ENCODE data around the gene CCDC88C. TPM values are rescaled to one million over a fixed set of nuclear protein-coding genes. Genes with fewer than 3 reads are reported as not detected.
A peak's percentile ranks its signal among the peaks of the same experiment; 100 is the strongest.

The CCDC88C gene
- total and polyA plus RNA-seq, 12 donors, result 1.5 to 6.5 (median 3.4) TPM

- TF ChIP-seq POLR2A (IDR thresholded peaks at IDR 0.05) (no peak), CTCF (IDR thresholded peaks at IDR 0.05) (no peak)
- WGBS, 4 donors, result 70 to 85% (median 78%) methylated on average over 1 of the region's 1 CpG
Observed at GRCh38 chr14:91256661-91257060, 161.0 kb downstream of the CCDC88C start.

GRCh38 chr14:91255026-91255695, 162.5 kb downstream of the CCDC88C start:
- Histone ChIP-seq H3K27me3 (no peaks in the 10 kb centered on the region), H3K9me3 (replicated peaks in 1 of 3) (no peaks in the 10 kb centered on the region), H3K4me1 (replicated peaks in 1 of 2) (peaks cover 6 to 21% of the 10 kb centered on the region in 2 donors), H3K27ac (no peak overlapping the region), H3K4me3 (no peak overlapping the region), H3K36me3 (replicated peaks in 1 of 2) (no peaks in the 10 kb centered on the region)
- no peak for TF ChIP-seq CTCF (IDR thresholded peaks at IDR 0.05)
- TF ChIP-seq POLR2A (IDR thresholded peaks at IDR 0.05), result no peak
- intact Hi-C loops (cut with DNase I), result no loop called here
- no peak for DNase-seq
- 78 to 86% (median 82%) methylated on average over 9 of the region's 9 CpGs for WGBS, 4 donors

More at GRCh38 chr14:91256661-91257060, 161.0 kb downstream of the CCDC88C start:
- H3K4me1 ChIP-seq (replicated peaks in 1 of 2), result peaks cover 6 to 18% of the 10 kb centered on the region in 2 donors
- H3K27me3 ChIP-seq, result no peaks in the 10 kb centered on the region
- no peak overlapping the region for H3K27ac ChIP-seq
- no peak overlapping the region for H3K4me3 ChIP-seq
- no peak for DNase-seq
- no peaks in the 10 kb centered on the region for H3K9me3 ChIP-seq (replicated peaks in 1 of 3)
- intact Hi-C loops (cut with DNase I), result no loop called here
- H3K36me3 ChIP-seq (replicated peaks in 1 of 2), result no peaks in the 10 kb centered on the region

- intact Hi-C loops (cut with DNase I), result no loop called here
- peaks cover 6 to 24% of the 10 kb centered on the region in 2 donors for H3K4me1 ChIP-seq (replicated peaks in 1 of 2)
- WGBS, 4 donors, result 73 to 81% (median 76%) methylated on average over 3 of the region's 3 CpGs
- H3K9me3 ChIP-seq (replicated peaks in 1 of 3), result no peaks in the 10 kb centered on the region
- H3K36me3 ChIP-seq (replicated peaks in 1 of 2), result no peaks in the 10 kb centered on the region
- TF ChIP-seq CTCF (IDR thresholded peaks at IDR 0.05) (no peak), POLR2A (IDR thresholded peaks at IDR 0.05) (no peak)
- no peaks in the 10 kb centered on the region for H3K27me3 ChIP-seq
- DNase-seq, result no peak
- H3K4me3 ChIP-seq, result no peak overlapping the region
- H3K27ac ChIP-seq, result no peak overlapping the region
Observed at GRCh38 chr14:91254461-91254860, 163.2 kb downstream of the CCDC88C start.

- peaks cover 6 to 24% of the 10 kb centered on the region in 2 donors for H3K4me1 ChIP-seq (replicated peaks in 1 of 2)
Observed at GRCh38 chr14:91253795-91254323, 163.8 kb downstream of the CCDC88C start.

More at GRCh38 chr14:91253795-91254323, 163.8 kb downstream of the CCDC88C start:
- Histone ChIP-seq H3K36me3 (replicated peaks in 1 of 2) (no peaks in the 10 kb centered on the region), H3K9me3 (replicated peaks in 1 of 3) (no peaks in the 10 kb centered on the region), H3K4me3 (peak overlapping the region in 2 of 4 donors; percentile 43 to 79), H3K27ac (peak overlapping the region in 1 of 5 donors; percentile 68), H3K27me3 (no peaks in the 10 kb centered on the region)
- no peak for DNase-seq
- TF ChIP-seq CTCF (IDR thresholded peaks at IDR 0.05) (no peak), POLR2A (IDR thresholded peaks at IDR 0.05) (no peak)
- WGBS, 4 donors, result 3 to 73% (median 38%) methylated on average over 5 to 20 of the region's 20 CpGs
- intact Hi-C loops (cut with DNase I), result no loop called here
